ENCODE results near the gene INPP4A.

The INPP4A gene

DNA sequence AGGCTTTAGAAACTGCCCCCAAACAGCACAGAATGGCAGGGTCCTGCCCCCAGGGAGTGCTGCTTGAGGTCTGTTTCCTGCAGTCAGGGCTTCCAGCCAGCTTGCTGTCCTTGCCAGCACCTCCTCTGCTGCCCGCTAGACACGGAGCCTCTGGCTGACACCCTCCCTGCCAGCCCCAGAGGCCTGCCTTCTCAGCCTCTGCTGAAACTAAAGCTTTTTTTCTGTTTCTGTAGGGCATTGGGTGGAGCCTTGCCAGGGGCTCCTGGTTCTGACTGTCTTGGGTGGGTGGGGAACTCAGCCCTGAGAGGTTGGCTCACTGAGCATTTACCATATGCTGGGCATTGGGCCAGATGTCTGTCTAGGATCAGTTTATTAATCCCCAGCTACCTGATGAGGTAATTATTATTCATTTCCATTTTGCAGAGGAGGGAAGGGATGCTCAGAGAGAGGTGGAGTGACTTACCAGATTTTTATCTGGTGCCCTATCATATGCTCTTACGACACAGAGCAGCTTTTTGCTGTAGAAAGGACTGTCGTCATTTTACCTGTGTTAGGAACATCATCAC lies 35.4 kb downstream of the INPP4A start:
- H3K4me3 ChIP-seq (ENCODE audit: control insufficient read depth, low read depth, low read length): no peak overlapping the region
- no peak for DNase-seq (ENCODE audit: low read depth)
- TF ChIP-seq, protein P1, sequence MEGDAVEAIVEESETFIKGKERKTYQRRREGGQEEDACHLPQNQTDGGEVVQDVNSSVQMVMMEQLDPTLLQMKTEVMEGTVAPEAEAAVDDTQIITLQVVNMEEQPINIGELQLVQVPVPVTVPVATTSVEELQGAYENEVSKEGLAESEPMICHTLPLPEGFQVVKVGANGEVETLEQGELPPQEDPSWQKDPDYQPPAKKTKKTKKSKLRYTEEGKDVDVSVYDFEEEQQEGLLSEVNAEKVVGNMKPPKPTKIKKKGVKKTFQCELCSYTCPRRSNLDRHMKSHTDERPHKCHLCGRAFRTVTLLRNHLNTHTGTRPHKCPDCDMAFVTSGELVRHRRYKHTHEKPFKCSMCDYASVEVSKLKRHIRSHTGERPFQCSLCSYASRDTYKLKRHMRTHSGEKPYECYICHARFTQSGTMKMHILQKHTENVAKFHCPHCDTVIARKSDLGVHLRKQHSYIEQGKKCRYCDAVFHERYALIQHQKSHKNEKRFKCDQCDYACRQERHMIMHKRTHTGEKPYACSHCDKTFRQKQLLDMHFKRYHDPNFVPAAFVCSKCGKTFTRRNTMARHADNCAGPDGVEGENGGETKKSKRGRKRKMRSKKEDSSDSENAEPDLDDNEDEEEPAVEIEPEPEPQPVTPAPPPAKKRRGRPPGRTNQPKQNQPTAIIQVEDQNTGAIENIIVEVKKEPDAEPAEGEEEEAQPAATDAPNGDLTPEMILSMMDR (IDR thresholded peaks at IDR 0.05; ENCODE audit: control insufficient read depth, insufficient read depth, low read depth, low read length, missing control alignments): no peak

DNA sequence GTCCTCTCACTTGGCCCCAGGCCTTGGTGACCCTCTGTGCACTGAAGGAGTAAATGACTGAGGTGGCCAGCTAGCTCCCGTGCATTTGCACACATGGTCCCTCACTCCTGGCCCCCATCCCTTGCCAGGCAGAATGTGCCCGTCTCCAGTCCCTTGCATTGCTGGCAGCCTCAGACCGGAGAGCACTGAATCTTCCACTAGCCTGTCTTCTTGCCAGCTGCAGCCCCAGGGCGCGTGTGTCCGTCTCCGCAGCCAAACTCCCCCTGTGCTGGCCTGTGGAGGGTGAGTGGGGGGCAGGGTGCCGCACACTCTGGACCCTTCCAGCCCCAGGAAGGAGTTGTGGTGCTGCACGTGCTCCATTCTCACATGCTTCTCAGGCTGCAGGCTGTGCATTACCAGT lies 35.9 kb downstream of the INPP4A start:
- no peak overlapping the region for H3K4me3 ChIP-seq (ENCODE audit: control insufficient read depth, low read depth, low read length)
- no peak for DNase-seq (ENCODE audit: low read depth)
- TF ChIP-seq, protein P1 (IDR thresholded peaks at IDR 0.05; ENCODE audit: control insufficient read depth, insufficient read depth, low read depth, low read length, missing control alignments): no peak

DNA sequence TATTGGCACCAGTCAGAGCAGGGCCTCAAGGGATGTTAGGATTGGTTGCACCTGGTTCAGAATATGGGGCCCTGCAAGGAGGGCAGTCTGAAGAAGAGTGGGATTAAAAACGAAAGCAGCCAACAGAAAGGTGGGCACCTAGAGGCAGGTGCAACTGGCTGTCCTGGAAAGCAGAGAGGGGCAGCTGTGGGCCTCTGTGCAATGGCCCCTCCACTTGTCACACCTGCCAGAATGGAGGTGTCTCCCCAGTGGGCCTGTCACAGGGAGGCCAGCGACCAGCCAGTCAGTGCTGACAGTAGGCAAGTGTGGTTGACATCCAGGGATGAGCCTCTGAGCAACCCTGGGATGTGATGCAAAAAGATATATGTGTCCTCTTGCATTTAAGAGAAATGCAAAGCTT lies 37.7 kb downstream of the INPP4A start:
- DNase-seq (ENCODE audit: low read depth): no peak
- H3K4me3 ChIP-seq (ENCODE audit: control insufficient read depth, low read depth, low read length): no peak overlapping the region
- TF ChIP-seq, protein P1 (IDR thresholded peaks at IDR 0.05; ENCODE audit: control insufficient read depth, insufficient read depth, low read depth, low read length, missing control alignments): no peak

DNA sequence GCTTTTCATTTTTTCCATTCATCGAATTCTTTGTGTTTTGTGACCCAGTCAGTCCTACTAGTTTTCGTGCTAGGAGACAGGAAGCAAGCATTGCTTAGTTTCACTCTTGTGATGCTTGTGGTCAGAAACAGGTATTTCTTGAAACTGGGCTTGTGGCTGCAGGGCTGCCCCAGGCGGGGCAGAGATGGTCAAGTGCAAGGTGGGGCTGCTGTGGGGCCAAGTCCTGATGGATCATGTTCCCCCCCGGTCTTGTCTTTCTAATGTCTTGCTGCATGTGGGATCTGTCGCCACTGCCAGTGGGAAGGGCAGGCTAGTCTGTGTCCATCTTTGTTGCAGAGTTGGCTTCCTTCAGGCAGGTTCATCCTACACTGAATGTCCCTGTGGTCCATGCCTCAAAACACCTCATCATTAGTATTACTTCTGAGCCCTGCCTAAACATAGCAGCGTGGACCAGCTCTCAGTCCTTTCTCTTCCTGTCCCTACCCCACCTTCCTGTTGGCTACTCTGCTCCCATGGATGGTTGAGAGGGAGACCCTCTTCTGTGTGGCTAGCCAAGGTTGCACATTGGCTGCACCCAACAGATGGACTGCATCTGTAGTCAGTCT lies 38.7 kb downstream of the INPP4A start:
- TF ChIP-seq, protein P1 (IDR thresholded peaks at IDR 0.05; ENCODE audit: control insufficient read depth, insufficient read depth, low read depth, low read length, missing control alignments): no peak
- DNase-seq (ENCODE audit: low read depth): no peak
- H3K4me3 ChIP-seq (ENCODE audit: control insufficient read depth, low read depth, low read length): no peak overlapping the region

DNA sequence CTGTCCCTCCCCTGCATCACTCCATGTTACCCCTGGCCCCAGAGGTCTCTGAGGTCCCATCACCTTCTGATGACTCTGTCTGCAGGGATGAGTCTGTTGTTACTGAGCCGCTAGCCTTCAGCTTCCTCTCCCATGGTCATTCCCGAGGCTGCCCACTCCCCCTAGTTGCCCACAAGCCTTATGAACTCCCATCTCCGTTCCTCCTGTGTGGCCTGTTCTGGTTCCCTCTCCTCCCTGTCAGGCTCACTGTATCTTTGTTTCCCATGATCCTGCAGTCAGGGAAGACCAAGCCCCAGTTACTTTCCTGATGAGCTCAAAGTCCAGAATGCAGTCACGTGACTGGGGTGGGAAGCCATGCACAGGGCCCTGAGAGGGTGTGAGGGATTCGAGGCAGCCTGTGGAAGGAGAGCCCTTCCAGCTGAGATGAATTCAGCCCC lies 39.5 kb downstream of the INPP4A start:
- DNase-seq (ENCODE audit: low read depth): no peak
- TF ChIP-seq, protein P1 (IDR thresholded peaks at IDR 0.05; ENCODE audit: control insufficient read depth, insufficient read depth, low read depth, low read length, missing control alignments): no peak
- no peak overlapping the region for H3K4me3 ChIP-seq (ENCODE audit: control insufficient read depth, low read depth, low read length)

DNA sequence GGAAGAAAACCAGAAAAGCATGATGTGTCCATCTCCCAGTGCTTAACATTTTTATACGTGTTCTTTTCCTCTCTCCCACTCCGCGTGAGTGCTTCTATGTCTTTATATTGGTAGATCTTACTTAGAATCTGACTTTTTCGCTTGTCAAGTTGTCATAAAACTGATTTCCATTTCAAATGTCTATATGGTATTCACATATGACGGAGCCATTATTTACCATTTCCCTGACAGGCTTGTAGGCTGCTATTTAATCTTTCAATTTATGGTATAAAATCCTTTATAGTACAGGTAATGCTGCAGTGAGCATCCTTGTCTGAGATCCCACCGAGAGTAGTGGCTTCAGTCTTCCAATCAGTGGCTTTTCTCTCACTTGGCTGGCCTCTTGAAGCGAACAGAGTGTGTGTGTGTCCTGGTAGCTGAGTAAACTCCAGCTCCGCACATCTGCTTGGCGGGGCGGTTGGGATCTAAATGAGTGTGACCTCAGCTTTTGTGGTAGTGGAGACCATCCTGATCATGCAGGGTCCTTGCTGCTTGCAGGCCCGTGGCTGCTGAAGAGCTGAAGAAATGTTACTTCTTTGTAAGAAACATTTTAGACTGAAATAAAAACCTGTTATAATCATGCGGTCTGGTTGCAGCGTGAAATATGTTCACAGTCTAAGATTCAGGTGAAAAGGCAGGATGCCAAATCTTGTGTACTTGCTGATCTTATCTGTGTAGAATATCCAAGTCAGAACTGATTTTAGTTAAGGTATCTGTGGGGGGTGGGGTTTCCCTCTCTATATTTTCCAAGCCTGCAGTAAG lies 40.2 kb downstream of the INPP4A start:
- DNase-seq (ENCODE audit: low read depth): no peak
- no peak overlapping the region for H3K4me3 ChIP-seq (ENCODE audit: control insufficient read depth, low read depth, low read length)
- TF ChIP-seq, protein P1 (IDR thresholded peaks at IDR 0.05; ENCODE audit: control insufficient read depth, insufficient read depth, low read depth, low read length, missing control alignments): no peak

Data from AG09309 (cell line).